HAP-1 (cell line): ENCODE measurements around the gene ZBTB25.

Experiments used
- DNase-seq, 2 experiments: peaks; one replicate each; pipeline ENCODE4 v3.0.0-alpha.2; 2016 to 2020; ENCODE audit warnings: low spot score in 2 of 2
- H3K27me3 ChIP-seq: fragments of 250-450 bp; sonication (Bioruptor Pico); 2 replicates; pipeline ENCODE4 v1.5.1; 2020; ENCODE audit warnings: low read depth, mild to moderate bottlenecking, moderate library complexity
- H3K36me3 ChIP-seq: fragments of 250-450 bp; sonication (Bioruptor Pico); replicated peaks from 2 replicates; pipeline ENCODE4 v1.5.1; 2020; ENCODE audit warnings: mild to moderate bottlenecking
- H3K4me1 ChIP-seq: fragments of 250-450 bp; sonication (Bioruptor Pico); 2 replicates; pipeline ENCODE4 v1.5.1; 2020; ENCODE audit warnings: mild to moderate bottlenecking
- H3K4me3 ChIP-seq: fragments of 250-450 bp; sonication (Bioruptor Pico); 2 replicates; pipeline ENCODE4 v1.5.1; 2020; ENCODE audit warnings: mild to moderate bottlenecking, moderate library complexity
- H3K9me3 ChIP-seq: fragments of 250-450 bp; sonication (Bioruptor Pico); 2 replicates; pipeline ENCODE4 v1.5.1; 2020; ENCODE audit warnings: mild to moderate bottlenecking, moderate library complexity
- in situ Hi-C: fragments of 300-500 bp; cut with MboI; formaldehyde crosslinking; loops from 3 replicates; pipeline ENCODE4 v1.14.3; 2020; ENCODE audit warnings: low sequenced_read_pairs, inconsistent platforms, mixed read lengths

ZBTB25 gene

GRCh38 chr14:64459405-64460136, 44.1 kb downstream of the ZBTB25 start:
- H3K9me3 ChIP-seq = no peaks in the 10 kb centered on the region
- in situ Hi-C loops = no loop called here
- H3K4me3 ChIP-seq = no peak overlapping the region
- peaks cover 3% of the 10 kb centered on the region for H3K4me1 ChIP-seq
- H3K36me3 ChIP-seq = peaks cover 64% of the 10 kb centered on the region
- DNase-seq = no peak
- no peaks in the 10 kb centered on the region for H3K27me3 ChIP-seq

DNA sequence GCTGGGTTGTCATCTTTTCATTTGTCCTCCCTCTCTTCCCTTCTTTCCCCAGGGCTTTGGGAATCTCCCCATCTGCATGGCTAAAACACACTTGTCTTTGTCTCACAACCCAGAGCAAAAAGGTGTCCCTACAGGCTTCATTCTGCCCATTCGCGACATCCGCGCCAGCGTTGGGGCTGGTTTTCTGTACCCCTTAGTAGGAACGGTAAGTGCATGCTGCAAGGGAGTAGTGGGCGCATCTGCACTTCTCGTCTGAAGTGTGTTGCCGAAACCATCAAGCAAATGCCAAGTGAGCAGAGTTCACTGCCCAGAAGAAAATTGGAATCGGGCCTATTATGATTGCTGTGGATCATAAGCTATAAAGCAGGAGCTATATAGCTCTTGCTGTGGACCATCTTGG, 49.0 kb downstream of the ZBTB25 start:
- Histone ChIP-seq H3K36me3 (peaks cover 91% of the 10 kb centered on the region), H3K4me1 (peaks cover 7% of the 10 kb centered on the region; the same call in 1 of the 2 replicates), H3K4me3 (no peak overlapping the region), H3K27me3 (no peaks in the 10 kb centered on the region), H3K9me3 (no peaks in the 10 kb centered on the region)
- in situ Hi-C loops = no loop called here
- no peak for DNase-seq

DNA sequence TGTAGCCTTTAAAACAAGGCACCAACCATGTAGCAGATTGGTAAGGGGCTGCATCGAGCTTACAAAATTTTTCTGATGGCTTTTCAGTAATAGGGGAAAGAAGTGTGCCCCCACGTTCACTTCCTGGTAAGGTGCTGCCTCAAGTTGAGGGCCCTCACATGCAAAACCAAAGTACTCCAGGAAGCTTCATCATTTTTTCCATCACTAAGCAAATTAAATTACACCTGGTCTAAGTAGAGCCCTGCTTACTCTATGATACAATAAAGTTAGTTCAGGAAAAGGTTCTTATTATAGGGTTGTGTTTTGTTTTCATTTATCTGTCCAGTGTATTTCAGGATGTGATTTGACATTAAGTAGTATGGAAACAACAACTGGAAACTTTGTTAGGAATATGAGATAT, 53.4 kb downstream of the ZBTB25 start:
- Histone ChIP-seq H3K27me3 (no peaks in the 10 kb centered on the region), H3K4me1 (peaks cover 7% of the 10 kb centered on the region; the same call in 1 of the 2 replicates), H3K36me3 (peaks cover 86% of the 10 kb centered on the region), H3K4me3 (no peak overlapping the region), H3K9me3 (no peaks in the 10 kb centered on the region)
- DNase-seq = no peak
- in situ Hi-C loops = no loop called here

DNA sequence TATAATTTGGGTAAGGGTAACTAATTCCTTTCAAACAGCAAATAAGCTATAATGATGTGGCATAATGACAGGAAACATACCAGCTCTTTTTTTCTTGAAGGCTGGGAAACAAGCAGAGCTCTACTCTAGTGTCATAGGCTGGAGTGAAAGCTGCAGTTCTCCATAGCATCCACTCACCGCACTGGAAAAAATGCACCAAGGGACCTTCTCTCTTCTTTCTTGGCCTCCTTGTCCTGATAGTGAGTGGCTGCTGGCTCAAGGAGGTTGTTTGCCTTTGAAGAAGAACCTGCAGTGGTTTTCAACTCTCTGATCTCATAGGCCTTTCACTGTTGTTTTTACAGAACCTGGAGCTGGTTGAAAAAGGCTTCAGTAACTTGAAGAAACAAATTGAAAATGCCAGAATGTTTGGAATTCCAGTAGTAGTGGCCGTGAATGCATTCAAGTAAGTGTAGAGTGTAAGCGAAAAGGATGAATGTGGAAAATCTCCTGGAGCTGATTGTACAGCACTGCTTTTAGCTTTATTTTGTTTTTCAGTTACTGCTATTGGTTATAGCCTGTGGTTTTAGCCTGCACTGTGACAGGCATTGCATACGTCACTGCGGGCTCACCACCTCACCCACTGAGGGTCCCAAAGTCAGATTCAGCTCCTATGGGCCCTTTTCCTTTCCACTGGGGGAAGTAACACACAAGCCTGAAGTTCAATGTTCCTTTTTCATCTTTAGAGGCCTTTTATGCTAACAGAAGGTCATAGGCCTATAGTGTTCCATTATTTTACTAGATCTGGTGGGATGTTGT, 55.6 kb downstream of the ZBTB25 start:
- H3K36me3 ChIP-seq = peaks cover 87% of the 10 kb centered on the region

DNA sequence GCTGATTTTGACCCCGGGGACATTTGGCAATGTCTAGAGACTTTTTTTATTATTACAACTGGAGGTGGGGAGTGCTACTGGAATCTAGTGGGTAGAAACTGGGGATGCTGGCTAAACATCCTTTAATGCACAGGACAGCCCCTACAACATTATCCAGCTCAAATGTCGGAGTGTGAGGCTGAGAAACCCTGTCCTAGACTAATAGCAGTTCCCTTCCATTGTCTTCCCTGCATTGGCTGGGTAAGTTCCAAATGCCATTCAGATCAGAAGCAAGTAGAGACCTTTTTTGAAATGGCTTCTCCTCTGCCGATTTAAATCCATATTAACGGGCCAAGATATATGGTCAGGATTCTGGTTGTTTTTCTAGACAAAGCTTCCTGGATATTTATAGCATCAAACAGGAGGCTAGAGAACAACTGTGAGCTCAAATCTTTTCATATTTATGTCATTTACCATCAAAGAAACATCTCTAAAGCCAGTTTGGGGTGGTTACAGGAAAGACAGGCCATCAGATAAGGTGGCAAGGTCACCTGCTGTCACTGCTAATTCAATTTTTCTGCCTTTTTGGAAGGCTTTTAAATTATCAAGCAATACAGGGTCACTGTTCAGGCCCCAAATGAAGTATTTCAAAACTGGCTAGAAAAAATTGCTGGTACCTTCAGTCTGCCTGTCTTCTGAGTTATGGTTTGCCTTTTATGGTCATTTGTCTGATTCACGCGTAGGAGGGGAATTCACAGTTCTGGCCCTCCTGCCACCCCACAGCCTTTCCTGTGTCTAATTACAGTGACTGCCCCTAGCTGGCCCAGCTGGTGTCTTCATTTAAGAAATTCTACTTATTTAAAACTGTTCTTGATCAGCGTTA, 58.4 kb downstream of the ZBTB25 start:
- in situ Hi-C loops = no loop called here
- Histone ChIP-seq H3K4me3 (no peak overlapping the region), H3K9me3 (no peaks in the 10 kb centered on the region), H3K36me3 (peaks cover 89% of the 10 kb centered on the region), H3K4me1 (no peaks in the 10 kb centered on the region; the same call in 1 of the 2 replicates), H3K27me3 (no peaks in the 10 kb centered on the region)
- no peak for DNase-seq

More for the DNA sequence above, 55.6 kb downstream of the ZBTB25 start:
- Histone ChIP-seq H3K27me3 (no peaks in the 10 kb centered on the region), H3K9me3 (no peaks in the 10 kb centered on the region), H3K4me1 (peaks cover 7% of the 10 kb centered on the region; the same call in 1 of the 2 replicates), H3K4me3 (no peak overlapping the region)
- in situ Hi-C loops = no loop called here
- DNase-seq = no peak

DNA sequence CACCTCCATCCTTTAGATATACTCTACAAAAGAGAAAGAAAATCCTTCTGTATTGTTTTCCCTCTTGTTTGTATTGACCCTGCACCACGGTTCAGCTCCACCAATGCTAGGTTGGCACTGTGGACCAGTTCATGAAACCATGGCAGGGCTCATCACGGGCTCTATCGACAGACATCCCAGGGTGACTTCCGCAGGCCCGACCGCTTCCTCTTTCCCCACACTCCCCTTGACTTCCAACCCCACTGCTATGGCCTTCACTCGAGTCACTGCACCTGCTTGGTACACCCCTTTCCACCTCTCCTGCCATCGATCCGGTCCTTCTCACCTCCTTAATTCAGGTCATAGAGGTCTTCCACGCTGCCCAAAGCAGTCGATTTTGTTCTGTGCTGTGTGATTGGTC, 59.5 kb downstream of the ZBTB25 start:
- in situ Hi-C loops = no loop called here
- Histone ChIP-seq H3K9me3 (no peaks in the 10 kb centered on the region), H3K36me3 (peaks cover 86% of the 10 kb centered on the region), H3K27me3 (no peaks in the 10 kb centered on the region), H3K4me3 (no peak overlapping the region), H3K4me1 (no peaks in the 10 kb centered on the region)
- DNase-seq = no peak

DNA sequence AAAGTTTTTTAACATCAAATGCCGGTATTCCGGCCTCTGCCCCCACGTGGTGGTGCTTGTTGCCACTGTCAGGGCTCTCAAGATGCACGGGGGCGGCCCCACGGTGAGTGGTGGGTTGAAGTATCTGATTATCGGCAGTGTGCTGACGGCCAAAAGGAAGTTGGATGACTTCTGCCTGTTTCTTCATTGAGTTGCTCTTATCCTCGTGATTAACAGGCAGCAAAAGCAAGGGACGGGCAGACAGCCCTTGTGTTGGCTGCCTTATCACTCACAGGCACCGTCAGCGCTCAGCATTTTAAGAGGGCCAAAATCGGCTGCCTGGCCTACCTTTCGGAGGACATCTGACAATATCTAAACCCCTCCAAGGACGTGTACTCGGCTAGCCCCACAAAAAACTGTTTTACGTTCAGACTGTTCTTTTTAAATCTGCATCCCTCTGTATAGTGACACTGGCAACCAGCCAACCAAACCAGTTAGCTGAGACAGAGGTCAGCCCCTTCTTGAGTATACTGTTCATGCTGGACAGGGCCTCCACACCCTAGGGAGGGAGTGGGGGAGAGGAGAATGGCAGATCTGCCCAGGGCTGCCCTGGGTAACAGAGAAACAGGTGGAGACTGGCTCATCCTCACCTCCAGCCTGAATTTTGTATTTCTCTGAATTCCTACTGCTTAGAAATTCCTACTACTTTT, 61.2 kb downstream of the ZBTB25 start:
- in situ Hi-C loops = no loop called here
- Histone ChIP-seq H3K36me3 (peaks cover 86% of the 10 kb centered on the region), H3K4me1 (no peaks in the 10 kb centered on the region), H3K27me3 (no peaks in the 10 kb centered on the region), H3K4me3 (no peak overlapping the region), H3K9me3 (no peaks in the 10 kb centered on the region)
- DNase-seq = no peak

DNA sequence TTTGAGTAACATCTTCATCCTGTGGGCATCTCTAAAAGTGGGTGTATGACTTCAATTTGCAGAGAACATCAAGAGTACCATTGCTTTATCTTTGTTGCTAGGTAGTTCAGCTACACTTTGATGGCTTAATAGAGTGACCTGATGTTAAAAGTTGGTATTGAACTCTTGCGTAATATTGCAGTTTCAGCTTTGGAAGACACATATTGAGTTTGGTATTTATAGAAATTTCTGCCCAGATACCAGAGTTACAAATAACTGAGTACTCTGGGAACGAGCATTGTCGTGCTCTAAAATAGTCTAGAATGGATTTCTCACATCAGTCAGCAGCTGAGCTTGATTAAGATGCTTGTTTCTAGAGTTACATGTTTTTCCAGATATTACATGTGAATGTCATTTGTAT, 63.1 kb downstream of the ZBTB25 start:
- H3K9me3 ChIP-seq = no peaks in the 10 kb centered on the region
- H3K4me1 ChIP-seq = no peaks in the 10 kb centered on the region
- no peaks in the 10 kb centered on the region for H3K27me3 ChIP-seq
- H3K36me3 ChIP-seq = peaks cover 91% of the 10 kb centered on the region
- H3K4me3 ChIP-seq = no peak overlapping the region
- no peak for DNase-seq
- in situ Hi-C loops = no loop called here

GRCh38 chr14:64439141-64439540, 64.5 kb downstream of the ZBTB25 start:
- in situ Hi-C loops = no loop called here
- Histone ChIP-seq H3K4me3 (no peak overlapping the region), H3K4me1 (no peaks in the 10 kb centered on the region), H3K36me3 (peaks cover 88% of the 10 kb centered on the region), H3K27me3 (no peaks in the 10 kb centered on the region), H3K9me3 (no peaks in the 10 kb centered on the region)
- no peak for DNase-seq

DNA sequence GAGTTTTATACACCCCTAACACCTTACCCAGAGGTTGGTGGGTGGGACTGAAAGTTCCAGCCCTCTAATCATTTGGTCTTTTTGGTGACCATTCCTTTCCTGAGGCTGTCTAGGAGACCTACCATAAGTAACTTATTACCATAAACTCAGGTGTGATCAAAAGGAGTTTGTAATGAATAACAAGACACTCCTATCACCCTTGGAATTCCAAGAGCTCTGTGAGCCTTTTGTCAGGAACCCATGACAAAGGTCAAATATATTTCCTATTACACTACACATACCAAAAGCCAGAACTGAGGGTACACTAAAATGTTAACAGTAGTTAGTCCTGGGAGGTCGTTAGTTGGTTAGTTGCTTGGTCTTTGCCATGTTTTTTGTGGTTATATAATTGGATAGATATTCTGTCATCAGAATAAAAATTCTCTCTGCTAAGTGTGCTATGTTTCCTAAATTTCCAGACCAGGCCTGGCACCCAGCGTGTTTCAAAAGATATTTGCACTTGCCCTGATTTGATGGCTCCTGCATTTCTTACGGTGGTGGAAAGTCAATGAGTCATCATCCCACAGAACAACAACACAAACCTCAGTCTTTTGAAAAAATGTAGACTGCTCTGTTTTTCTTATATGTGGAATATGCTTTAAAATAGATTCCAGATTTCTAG, 65.3 kb downstream of the ZBTB25 start:
- H3K4me1 ChIP-seq = no peaks in the 10 kb centered on the region
- H3K9me3 ChIP-seq = no peaks in the 10 kb centered on the region
- DNase-seq = no peak
- in situ Hi-C loops = no loop called here
- H3K4me3 ChIP-seq = no peak overlapping the region
- no peaks in the 10 kb centered on the region for H3K27me3 ChIP-seq
- peaks cover 87% of the 10 kb centered on the region for H3K36me3 ChIP-seq

DNA sequence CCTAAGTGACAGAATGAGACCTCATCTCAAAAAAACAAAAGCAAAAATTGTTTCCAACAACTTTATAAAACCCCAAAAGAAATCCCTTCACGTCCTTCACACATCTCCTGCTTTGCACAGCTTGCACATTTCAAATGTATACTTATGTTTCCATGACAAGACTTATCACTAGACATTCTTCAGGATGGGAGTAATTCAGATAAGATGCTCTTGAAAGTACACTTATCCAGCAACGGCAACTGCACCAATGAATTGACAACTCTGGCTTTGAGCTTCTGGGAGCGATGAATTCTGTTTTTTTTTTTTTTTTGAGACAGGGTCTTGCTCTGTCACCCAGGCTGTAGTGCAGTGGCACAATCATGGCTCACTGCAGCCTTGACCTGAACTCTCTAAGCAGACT, 69.1 kb downstream of the ZBTB25 start:
- in situ Hi-C loops = no loop called here
- Histone ChIP-seq H3K4me3 (no peak overlapping the region), H3K9me3 (no peaks in the 10 kb centered on the region), H3K27me3 (no peaks in the 10 kb centered on the region), H3K4me1 (no peaks in the 10 kb centered on the region), H3K36me3 (peaks cover 88% of the 10 kb centered on the region)
- DNase-seq = no peak

DNA sequence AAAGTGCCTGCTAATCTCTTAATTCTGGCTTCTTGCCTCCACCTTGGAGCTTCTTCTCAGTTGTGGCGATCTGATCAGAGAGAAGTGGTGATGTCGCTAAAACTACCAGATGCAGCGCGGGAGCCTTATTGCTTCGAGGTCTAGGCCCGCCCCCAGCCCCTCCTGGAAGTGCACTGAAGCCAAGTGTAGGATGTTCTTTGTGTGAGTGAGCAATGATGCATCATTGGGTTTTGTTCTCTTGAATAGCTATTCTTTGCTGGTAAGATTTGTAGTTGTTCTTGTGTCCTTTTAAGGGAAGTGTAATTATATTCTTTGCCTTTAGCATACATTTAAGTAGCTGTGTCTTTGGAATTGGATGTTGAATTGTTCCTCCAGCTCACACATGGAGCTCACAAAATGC, 79.7 kb downstream of the ZBTB25 start:
- no peaks in the 10 kb centered on the region for H3K27me3 ChIP-seq
- peak; percentile 79 to 86 for DNase-seq
- peaks cover 90% of the 10 kb centered on the region for H3K36me3 ChIP-seq
- H3K4me1 ChIP-seq = peaks cover 9% of the 10 kb centered on the region
- H3K9me3 ChIP-seq = no peaks in the 10 kb centered on the region
- H3K4me3 ChIP-seq = no peak overlapping the region
- in situ Hi-C loops = no loop called here

DNA sequence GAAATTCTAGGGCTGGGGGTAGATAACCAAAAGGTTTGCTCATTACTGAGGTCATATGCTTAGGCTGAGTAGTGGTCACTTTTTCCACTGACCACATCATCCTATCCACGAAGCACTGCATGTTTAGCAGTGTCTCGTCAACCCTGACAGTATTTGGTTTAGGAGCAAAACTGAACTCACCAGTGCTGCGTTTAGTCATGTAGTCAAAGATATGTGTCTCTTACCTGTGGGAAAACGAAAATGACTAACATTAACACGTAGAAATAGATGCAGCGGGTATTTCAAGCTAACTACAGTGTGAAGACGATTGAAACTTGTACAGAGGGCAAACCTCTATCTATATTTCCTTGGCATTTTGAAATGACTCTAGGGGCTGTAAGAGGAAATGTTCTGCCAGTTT, 80.9 kb downstream of the ZBTB25 start:
- no peak for DNase-seq
- in situ Hi-C loops = no loop called here
- Histone ChIP-seq H3K36me3 (peaks cover 90% of the 10 kb centered on the region), H3K27me3 (no peaks in the 10 kb centered on the region), H3K4me1 (peaks cover 9% of the 10 kb centered on the region), H3K9me3 (no peaks in the 10 kb centered on the region), H3K4me3 (no peak overlapping the region)
